IMR-90 (cell line): ENCODE results near the gene ACTL6B. TPM values are rescaled to one million over a fixed set of nuclear protein-coding genes. Genes with fewer than 3 reads are reported as not detected.

Experiments
- ATAC-seq: fragments of 200-7000 bp; cut with Tn5 transposase; 2 replicates; pipeline ENCODE4 v1.9.1; 2020; ENCODE audit warnings: low read depth, mild to moderate bottlenecking, moderate library complexity
- BruUV-seq: library from RNA; stranded (reverse); fragments of 400-500 nt; replicated peaks from 2 replicates; lab custom pipeline; 2021; lab: Mats Ljungman, UMichigan
- CTCF ChIA-PET: fragments of 300-600 bp; formaldehyde crosslinking; extraction: SDS; loops from one replicate; lab custom pipeline; 2021; ENCODE audit warnings: antibody characterized with exemption; lab: Yijun Ruan, JAX
- POLR2A ChIA-PET: fragments of 300-600 bp; sonication (Branson Sonifier 250); formaldehyde crosslinking; loops from one replicate; lab custom pipeline; 2022; ENCODE audit warnings: antibody characterized with exemption; ENCODE audit not compliant: unreplicated experiment; lab: Charles Lee
- DNase-seq: peaks from one replicate; pipeline ENCODE4 v3.0.0; 2013
- H2AFZ ChIP-seq: replicated peaks from 2 replicates; pipeline ENCODE3; 2013; ENCODE audit warnings: low read length, mild to moderate bottlenecking; ENCODE audit not compliant: poor library complexity
- H2AK5ac ChIP-seq: 2 replicates; pipeline ENCODE4 v1.6.1; 2013; ENCODE audit warnings: low read depth, low read length, inconsistent platforms
- H2AK9ac ChIP-seq: replicated peaks from 2 replicates; pipeline ENCODE3; 2013; ENCODE audit warnings: mild to moderate bottlenecking, low read depth, low read length, moderate library complexity; ENCODE audit not compliant: poor library complexity
- H2BK120ac ChIP-seq: 2 replicates; pipeline ENCODE4 v1.6.1; 2013; ENCODE audit warnings: low read depth, low read length, inconsistent platforms
- H2BK15ac ChIP-seq: 3 replicates; pipeline ENCODE4 v1.6.1; 2013; ENCODE audit warnings: low read depth, low read length, inconsistent platforms
- H2BK20ac ChIP-seq: 2 replicates; pipeline ENCODE4 v1.6.1; 2013; ENCODE audit warnings: low read depth, mild to moderate bottlenecking, inconsistent platforms, low read length, moderate library complexity
- H2BK5ac ChIP-seq: 2 replicates; pipeline ENCODE4 v1.6.1; 2013; ENCODE audit warnings: mild to moderate bottlenecking, low read depth, low read length, inconsistent platforms; ENCODE audit not compliant: poor library complexity, severe bottlenecking
- H3K14ac ChIP-seq: replicated peaks from 2 replicates; pipeline ENCODE4 v1.6.1; 2013; ENCODE audit warnings: low read depth, low read length, inconsistent platforms
- H3K18ac ChIP-seq: 2 replicates; pipeline ENCODE4 v1.6.1; 2013; ENCODE audit warnings: low read depth, low read length, control low read depth
- H3K23ac ChIP-seq: 2 replicates; pipeline ENCODE4 v1.6.1; 2013; ENCODE audit warnings: low read depth, low read length, inconsistent platforms
- H3K27ac ChIP-seq: 2 replicates; pipeline ENCODE4 v1.5.1; 2013; ENCODE audit warnings: mild to moderate bottlenecking, control low read depth, low read length; ENCODE audit not compliant: insufficient read depth
- H3K27me3 ChIP-seq: 2 replicates; pipeline ENCODE4 v1.6.1; 2013; ENCODE audit warnings: low read length; ENCODE audit not compliant: control insufficient read depth, insufficient read depth
- H3K36me3 ChIP-seq: 2 replicates; pipeline ENCODE4 v1.6.1; 2013; ENCODE audit warnings: low read length, mixed read lengths; ENCODE audit not compliant: control insufficient read depth, insufficient read depth
- H3K4ac ChIP-seq: 2 replicates; pipeline ENCODE4 v1.6.1; 2013; ENCODE audit warnings: low read depth, low read length, inconsistent platforms
- H3K4me1 ChIP-seq: 2 replicates; pipeline ENCODE4 v1.6.1; 2013; ENCODE audit warnings: low read length, mixed read lengths; ENCODE audit not compliant: control insufficient read depth, insufficient read depth
- H3K4me2 ChIP-seq: 2 replicates; pipeline ENCODE4 v1.6.1; 2013; ENCODE audit warnings: low read depth, mild to moderate bottlenecking, control low read depth, low read length, moderate library complexity
- H3K4me3 ChIP-seq: 2 replicates; pipeline ENCODE4 v1.5.1; 2013; ENCODE audit warnings: low read depth, mild to moderate bottlenecking, control low read depth, low read length, moderate library complexity; ENCODE audit not compliant: insufficient read depth
- H3K56ac ChIP-seq: 2 replicates; pipeline ENCODE4 v1.6.1; 2013; ENCODE audit warnings: low read length, inconsistent platforms; ENCODE audit not compliant: insufficient read depth; ENCODE audit errors: extremely low read depth
- H3K79me1 ChIP-seq, 2 experiments: 2 replicates each; pipeline ENCODE4 v1.6.1; 2013; ENCODE audit warnings: low read length in 2 of 2, inconsistent platforms in 1 of 2, low read depth in 1 of 2
- H3K9ac ChIP-seq: 2 replicates; pipeline ENCODE4 v1.6.1; 2013; ENCODE audit warnings: low read depth, low read length, control low read depth
- H3K9me1 ChIP-seq: 2 replicates; pipeline ENCODE4 v1.6.1; 2013; ENCODE audit warnings: low read length, inconsistent platforms; ENCODE audit not compliant: insufficient read depth
- H3K9me3 ChIP-seq: 2 replicates; pipeline ENCODE4 v1.6.1; 2013; ENCODE audit warnings: low read length; ENCODE audit not compliant: control insufficient read depth, insufficient read depth
- H4K20me1 ChIP-seq: 2 replicates; pipeline ENCODE4 v1.6.1; 2013; ENCODE audit warnings: low read length, inconsistent platforms; ENCODE audit not compliant: insufficient read depth
- H4K5ac ChIP-seq: 2 replicates; pipeline ENCODE4 v1.6.1; 2013; ENCODE audit warnings: mild to moderate bottlenecking, low read depth, low read length, control low read depth
- H4K8ac ChIP-seq, 2 experiments: 2 replicates each; pipeline ENCODE4 v1.6.1; 2013; ENCODE audit warnings: low read depth in 2 of 2, low read length in 2 of 2, control low read depth in 1 of 2, inconsistent platforms in 1 of 2
- H4K91ac ChIP-seq: 2 replicates; pipeline ENCODE4 v1.6.1; 2013; ENCODE audit warnings: low read depth, low read length, inconsistent platforms; ENCODE audit not compliant: insufficient read depth
- BHLHE40 ChIP-seq: fragments of 150-350 bp; IDR thresholded peaks from 2 replicates; pipeline ENCODE4 v1.6.1; 2016; ENCODE audit warnings: mild to moderate bottlenecking, low read depth, low read length
- FOS ChIP-seq: fragments of 150-350 bp; IDR thresholded peaks from 2 replicates; pipeline ENCODE4 v1.6.1; 2016; ENCODE audit warnings: low read depth, low read length
- MAFK ChIP-seq: IDR thresholded peaks from 2 replicates; pipeline ENCODE4 v1.6.1; 2012; ENCODE audit warnings: low read depth, low read length, improper control_type of control experiment
- MAZ ChIP-seq: IDR thresholded peaks from 2 replicates; pipeline ENCODE4 v1.6.1; 2012; ENCODE audit warnings: low read depth, mild to moderate bottlenecking, low read length, improper control_type of control experiment, moderate library complexity, borderline replicate concordance
- NFE2L2 ChIP-seq: fragments of 150-350 bp; IDR thresholded peaks from 2 replicates; pipeline ENCODE4 v1.6.1; 2016; ENCODE audit warnings: low read depth, mild to moderate bottlenecking, low read length
- RAD21 ChIP-seq: IDR thresholded peaks from 2 replicates; pipeline ENCODE4 v1.6.1; 2012; ENCODE audit warnings: low read length, improper control_type of control experiment
- RCOR1 ChIP-seq: IDR thresholded peaks from 2 replicates; pipeline ENCODE4 v1.6.1; 2012; ENCODE audit warnings: mild to moderate bottlenecking, low read length, improper control_type of control experiment; ENCODE audit not compliant: insufficient replicate concordance
- WGBS, 2 experiments: methylation state at CpG; one replicate each; pipeline versions ENCODE4 v1.1.5 to v1.1.7; 2013; ENCODE audit warnings: missing lambda C conversion rate in 2 of 2; ENCODE audit not compliant: insufficient read length in 1 of 2; ENCODE audit errors: extremely low coverage in 2 of 2; 5-methylcytosine and 5-hydroxymethylcytosine counted together
- dilution Hi-C: fragments of 300-500 bp; cut with HindIII; formaldehyde crosslinking; loops from one replicate; pipeline ENCODE4 v1.14.3; 2018; ENCODE audit warnings: low sequenced_read_pairs; ENCODE audit not compliant: unreplicated experiment
- in situ Hi-C: fragments of 300-500 bp; cut with MboI; formaldehyde crosslinking; loops from 3 replicates; pipeline ENCODE4 v1.14.3; 2019; ENCODE audit warnings: low sequenced_read_pairs, inconsistent platforms, mixed read lengths
- intact Hi-C: fragments of 100-400 bp; cut with micrococcal nuclease; formaldehyde crosslinking; loops from 2 replicates; pipeline ENCODE4 v1.10.0; 2022
- polyA plus RNA-seq, 3 experiments: library from polyadenylated mRNA; depleted of rRNA; stranded (reverse); fragments of >200 nt; gene quantifications; 2 replicates each; pipeline ENCODE4 v1.2.3, GENCODE V29; 2012; ENCODE audit warnings: low replicate concordance in 1 of 3
- total RNA-seq: library from RNA; depleted of rRNA; stranded (reverse); fragments of >200 nt; gene quantifications from 2 replicates; pipeline ENCODE4 v1.2.3, GENCODE V29; 2012
- TF ChIP-seq, protein P1 (sequence below): fragments of 150-350 bp; IDR thresholded peaks from 2 replicates; pipeline ENCODE4 v1.6.1; 2017; ENCODE audit warnings: mild to moderate bottlenecking, antibody characterized with exemption, low read length, low read depth

The ACTL6B gene
- total and polyA plus RNA-seq, 2 of the 4 experiments (the other 2 are of a cell fraction), result not detected

DNA sequence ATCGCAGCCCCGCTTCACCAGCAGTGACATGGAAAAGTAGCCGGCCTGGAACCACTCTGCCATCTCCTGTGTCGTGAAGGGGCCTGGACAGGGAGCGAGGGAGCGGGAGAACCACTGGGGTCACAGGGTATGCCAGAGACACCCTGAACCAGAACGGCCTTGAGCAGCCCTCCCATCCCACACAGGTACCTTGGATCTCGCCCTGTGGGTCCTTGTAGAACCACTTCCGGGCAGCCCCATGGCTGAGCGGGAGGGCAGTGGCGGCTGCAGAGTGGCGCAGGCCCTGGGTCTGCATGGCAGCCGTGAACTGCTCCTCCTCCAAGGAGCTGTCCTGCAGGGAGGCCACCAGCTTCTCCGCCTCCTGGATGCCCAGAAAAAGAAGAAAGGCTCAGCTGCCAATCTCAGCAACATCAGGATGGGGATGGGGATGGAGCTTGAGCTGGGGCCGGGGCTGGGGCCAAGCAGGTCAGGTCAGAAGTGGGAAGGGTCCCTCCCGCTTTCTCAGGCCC, 28.3 kb upstream of the ACTL6B start:
- TF ChIP-seq FOS, result no peak
- no peak for TF ChIP-seq RCOR1
- no peak for TF ChIP-seq MAZ
- TF ChIP-seq, protein P1, sequence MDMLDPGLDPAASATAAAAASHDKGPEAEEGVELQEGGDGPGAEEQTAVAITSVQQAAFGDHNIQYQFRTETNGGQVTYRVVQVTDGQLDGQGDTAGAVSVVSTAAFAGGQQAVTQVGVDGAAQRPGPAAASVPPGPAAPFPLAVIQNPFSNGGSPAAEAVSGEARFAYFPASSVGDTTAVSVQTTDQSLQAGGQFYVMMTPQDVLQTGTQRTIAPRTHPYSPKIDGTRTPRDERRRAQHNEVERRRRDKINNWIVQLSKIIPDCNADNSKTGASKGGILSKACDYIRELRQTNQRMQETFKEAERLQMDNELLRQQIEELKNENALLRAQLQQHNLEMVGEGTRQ, result no peak
- TF ChIP-seq MAFK, result no peak
- TF ChIP-seq BHLHE40, result no peak
- TF ChIP-seq NFE2L2, result no peak
- no peak for TF ChIP-seq RAD21
- CTCF ChIA-PET, result interaction anchor here (1.2 kb wide), 1 partner anchor 21 kb away, joined by 3 read pairs; the partner anchor contains the start of gene POP7
- Histone ChIP-seq H2BK5ac (no peak overlapping the region), H3K79me1 (peaks cover 7 to 35% of the 10 kb centered on the region in 2 experiments), H3K4me2 (no peak overlapping the region), H3K4me3 (no peak overlapping the region), H2BK15ac (no peak overlapping the region), H3K9ac (no peak overlapping the region), H3K36me3 (peaks cover 85% of the 10 kb centered on the region), H2BK20ac (no peak overlapping the region), H4K5ac (no peak overlapping the region), H3K9me1 (no peaks in the 10 kb centered on the region), H2AK5ac (no peak overlapping the region), H2BK120ac (no peak overlapping the region), H3K18ac (no peak overlapping the region), H3K4me1 (peaks cover 11% of the 10 kb centered on the region), H2AK9ac (no peak overlapping the region), H2AFZ (no peak overlapping the region), H3K27me3 (no peaks in the 10 kb centered on the region), H3K9me3 (no peaks in the 10 kb centered on the region), H3K23ac (no peak overlapping the region), H4K91ac (no peak overlapping the region), H4K8ac (no peak overlapping the region), H4K20me1 (peaks cover 46% of the 10 kb centered on the region), H3K4ac (no peak overlapping the region), H3K27ac (no peak overlapping the region), H3K56ac (no peak overlapping the region), H3K14ac (no peak overlapping the region)
- BruUV-seq, result no TSS peak
- ATAC-seq (no peak), DNase-seq (no peak)
- POLR2A ChIA-PET, result no interaction called here
- dilution Hi-C loops, result no loop called here
- WGBS, 2 experiments, result 94% methylated on average over 6 of the region's 16 CpGs; no CpG with 5 or more reads in 1 of the 2 experiments
- intact Hi-C loops, result no loop called here
- in situ Hi-C loops, result no loop called here
